SW480 (cell line): ENCODE data around the gene MLXIP.
"Not testable (repeated sequence)": the region's sequence is repeated elsewhere in the genome, so short reads cannot be mapped to it uniquely, and the experiment has no call there.

Experiments
- DNase-seq: peaks from one replicate; pipeline ENCODE4 v3.0.0-alpha.2; 2016; ENCODE audit warnings: low spot score

MLXIP gene

DNA sequence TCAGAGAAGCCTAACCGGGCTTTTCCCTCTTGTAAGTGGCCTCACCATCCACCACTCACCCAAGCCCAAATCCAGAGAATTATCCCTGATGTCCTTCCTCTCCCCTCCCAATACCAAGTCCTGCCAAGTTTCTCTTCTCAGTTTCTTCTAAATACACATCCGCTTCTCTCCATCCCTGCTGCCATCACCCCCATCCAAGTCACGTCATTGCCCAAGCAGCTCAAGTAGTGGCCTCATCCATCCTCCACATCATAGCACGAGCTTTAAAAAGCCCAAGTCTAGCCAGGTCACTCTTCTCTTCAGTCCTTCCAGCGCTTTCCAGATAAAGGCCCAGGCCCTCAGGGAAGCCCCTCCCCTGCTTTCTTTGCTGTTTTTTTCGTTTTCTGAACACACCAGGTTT, 70.1 kb downstream of the MLXIP start:
- DNase-seq = no peak

DNA sequence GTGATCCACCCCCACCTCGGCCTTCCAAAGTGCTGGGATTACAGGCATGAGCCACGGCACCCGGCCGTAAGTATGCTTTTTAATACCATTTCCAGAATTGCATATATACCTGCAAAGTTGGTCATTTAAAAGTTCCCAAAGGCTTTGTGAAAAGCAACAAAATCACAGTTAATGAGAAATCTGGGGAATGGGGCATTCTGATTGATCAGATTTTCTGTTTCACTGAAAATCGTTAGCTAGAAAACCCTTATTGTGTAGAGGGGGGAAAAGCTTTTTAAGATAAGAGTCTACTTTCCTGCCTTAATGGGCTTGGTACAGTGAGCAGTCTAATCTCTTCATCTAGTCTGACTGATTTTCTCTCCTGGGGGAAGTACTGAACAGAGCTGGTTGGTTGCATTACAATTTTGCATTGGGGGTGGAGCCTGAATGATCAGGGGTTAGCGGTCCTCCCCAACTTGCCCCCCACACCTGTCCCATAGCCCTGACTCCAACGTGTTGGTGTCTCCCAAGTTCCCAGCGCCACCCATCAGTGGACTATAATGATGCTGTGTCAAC, 71.6 kb downstream of the MLXIP start:
- DNase-seq = no peak

DNA sequence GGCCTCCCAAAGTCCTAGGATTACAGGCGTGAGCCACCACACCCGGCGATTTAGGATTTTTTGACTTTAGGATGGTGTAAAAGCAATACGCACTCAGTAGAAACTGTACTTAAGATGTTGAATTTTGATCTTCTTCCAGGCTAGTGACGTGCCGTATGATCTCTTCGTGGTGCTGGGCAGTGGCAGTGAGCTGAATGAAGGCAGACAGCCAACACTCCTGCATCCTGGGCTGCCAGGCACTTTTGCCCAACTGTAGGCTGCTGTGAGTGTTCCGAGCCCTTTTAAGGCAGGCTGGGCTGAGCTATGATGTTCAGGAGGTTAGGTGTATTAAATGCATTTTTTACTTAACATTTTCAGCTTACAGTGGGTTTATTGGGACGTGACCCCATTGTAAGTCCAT, 74.2 kb downstream of the MLXIP start:
- no peak for DNase-seq

DNA sequence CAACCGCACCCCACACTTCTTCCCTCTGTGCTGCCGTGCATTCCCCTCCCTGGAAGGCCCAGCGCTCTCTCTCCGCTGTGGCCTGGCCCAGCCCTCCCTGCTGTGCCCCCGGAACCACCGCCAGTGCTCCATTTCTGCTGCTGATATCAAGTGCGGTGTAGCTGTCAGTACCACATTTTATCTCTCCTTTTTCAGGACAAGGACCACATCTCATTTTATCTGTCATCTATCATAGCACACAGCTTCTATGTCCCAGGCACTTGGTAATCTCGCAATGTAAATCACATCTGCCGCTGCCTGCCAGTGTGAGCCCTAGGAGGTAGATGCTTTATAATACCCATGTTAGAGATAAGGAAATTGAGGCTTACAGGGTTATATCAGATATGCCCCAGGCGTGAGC, 77.1 kb downstream of the MLXIP start:
- DNase-seq = no peak

DNA sequence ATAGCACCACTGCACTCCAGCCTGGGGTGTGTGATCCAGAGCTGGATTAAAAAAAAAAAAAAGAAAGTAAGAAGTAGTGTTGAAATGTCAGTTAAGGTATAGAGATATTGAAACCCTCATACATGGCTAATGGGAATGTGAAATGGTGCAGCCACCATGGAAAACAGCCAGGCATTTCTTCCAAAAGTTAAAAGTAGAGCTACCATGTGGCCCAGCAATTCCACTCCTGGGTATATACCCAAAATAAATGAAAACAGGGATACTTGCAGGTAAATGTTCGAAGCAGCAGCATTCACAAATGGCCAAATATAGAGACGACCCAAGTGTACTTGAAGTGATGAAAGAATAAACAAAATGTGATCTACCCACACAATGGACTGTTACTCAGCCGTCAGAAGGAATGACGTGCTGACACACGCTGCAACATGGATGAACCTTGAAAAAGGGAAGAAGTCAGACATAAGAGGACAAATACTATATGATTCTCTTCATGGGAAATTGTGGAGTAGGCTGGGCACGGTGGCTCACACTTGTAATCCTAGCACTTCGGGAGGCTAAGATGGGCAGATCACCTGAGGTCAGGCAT, 80.2 kb downstream of the MLXIP start:
- DNase-seq = no peak

DNA sequence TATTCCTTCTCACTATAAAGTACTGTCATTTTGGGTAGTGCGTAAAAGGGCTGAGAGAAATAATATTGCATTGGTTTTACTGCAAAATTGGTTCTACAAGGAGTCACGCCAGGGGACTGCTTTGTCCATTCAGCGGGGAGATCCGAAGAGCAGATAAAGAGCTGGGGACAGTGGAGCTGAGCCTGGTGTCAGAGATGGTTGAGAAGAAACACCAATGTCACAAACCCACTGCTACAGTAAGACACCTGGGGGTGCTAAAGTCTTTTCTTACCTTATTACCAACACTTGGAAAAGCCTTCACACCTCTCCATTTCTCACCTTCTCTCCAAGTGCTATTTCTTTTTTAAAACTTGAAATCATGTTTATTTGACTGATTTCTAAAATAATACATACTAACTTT, 81.3 kb downstream of the MLXIP start:
- peak; percentile 10 for DNase-seq

DNA sequence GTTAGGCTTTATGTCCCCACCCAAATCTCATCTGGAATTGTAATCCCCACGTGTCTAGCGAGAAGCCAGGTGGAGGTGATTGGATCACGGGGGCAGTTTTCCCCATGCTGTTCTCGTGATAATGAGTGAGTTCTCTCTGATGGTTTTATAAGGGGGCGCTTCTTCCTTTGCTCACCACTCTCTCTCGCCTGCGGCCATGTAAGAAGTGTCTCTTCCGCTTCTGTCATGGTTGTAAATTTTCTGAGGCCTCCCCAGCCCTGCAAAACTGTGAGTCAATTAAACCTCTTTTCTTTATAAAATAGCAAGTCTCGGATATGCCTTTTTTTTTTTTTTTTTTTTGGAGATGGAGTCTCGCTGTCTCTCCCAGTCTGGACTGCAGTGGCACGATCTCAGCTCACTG, 82.2 kb downstream of the MLXIP start:
- no peak for DNase-seq

DNA sequence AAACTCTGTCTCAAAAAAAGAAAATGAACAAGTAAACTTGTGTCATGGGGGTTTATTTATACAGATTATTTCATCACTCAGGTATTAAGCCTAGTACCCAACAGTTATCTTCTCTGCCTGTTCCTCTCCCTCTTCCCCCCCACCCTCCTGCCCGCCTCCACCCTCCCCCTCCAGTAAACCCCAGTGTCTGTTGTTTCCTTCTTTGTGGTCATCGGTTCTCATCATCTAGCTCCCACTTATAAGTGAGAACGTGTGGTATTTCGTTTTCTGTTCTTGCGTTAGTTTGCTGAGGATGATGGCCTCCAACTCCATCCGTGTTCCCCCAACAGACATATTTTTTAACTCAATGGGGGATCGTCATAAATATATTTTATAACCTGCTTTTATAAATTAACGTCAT, 83.1 kb downstream of the MLXIP start:
- DNase-seq = no peak

DNA sequence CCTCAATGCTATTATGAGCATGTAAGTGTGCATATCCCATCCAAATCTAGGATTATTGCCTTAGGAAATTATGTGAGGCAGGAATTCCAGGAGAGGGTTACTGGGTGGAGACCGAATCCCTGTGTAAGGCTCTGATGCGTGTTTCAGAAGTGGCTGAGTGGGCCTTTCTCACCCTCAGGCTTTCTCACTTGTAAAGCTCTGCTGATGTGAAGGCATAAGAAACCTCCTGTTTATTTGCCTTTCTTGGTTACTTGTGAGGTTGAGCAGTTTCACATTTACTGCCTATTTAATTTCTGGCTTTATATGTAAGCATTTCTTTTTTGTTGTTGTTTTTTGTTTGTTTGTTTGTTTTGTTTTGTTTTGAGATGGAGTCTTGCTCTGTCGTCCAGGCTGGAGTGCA, 84.4 kb downstream of the MLXIP start:
- no peak for DNase-seq

DNA sequence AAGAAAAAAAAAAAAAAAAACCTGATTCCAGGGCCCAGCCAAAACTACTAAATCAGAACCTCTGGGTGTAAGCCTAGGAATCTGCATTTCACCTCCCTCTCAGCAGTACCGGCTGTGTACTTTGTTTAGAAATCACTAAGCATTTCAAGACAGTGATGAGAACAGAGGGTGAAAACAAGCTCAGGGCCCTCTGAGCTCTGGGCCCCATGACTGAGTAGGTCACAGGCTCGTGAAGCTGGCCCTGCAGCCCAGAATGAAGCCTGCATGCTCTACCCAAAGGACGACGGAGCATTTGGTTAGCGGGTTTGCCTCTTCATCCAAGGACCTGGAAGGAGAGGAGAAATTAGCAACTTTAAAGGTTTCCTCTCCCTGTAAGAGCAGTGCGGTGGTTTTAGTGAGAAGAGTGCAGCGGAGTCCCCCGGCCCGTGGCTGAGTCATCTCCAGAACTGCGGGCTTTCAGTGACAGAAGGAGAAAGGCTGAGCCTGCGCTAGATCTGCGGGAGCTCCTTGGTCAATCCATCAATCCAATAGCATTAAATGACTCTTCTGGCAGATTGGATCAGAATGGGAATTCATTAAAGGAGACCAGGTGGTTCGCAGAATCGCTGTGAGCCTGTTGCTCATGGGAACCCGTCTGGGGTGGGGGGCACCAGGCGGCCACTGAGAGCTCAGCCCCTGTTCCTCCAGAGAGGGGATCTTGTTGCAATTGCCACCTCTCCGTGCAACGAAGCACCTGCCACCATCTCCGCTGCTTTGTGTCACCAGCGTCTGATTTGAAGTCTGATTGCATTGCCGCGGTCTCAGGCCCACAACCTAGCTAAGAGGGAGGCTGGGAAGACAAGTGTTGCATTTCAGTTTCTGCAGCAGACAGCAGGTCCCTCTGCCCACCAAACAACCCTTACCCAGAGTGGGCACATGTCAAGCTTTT, 88.1 kb downstream of the MLXIP start:
- no peak for DNase-seq

DNA sequence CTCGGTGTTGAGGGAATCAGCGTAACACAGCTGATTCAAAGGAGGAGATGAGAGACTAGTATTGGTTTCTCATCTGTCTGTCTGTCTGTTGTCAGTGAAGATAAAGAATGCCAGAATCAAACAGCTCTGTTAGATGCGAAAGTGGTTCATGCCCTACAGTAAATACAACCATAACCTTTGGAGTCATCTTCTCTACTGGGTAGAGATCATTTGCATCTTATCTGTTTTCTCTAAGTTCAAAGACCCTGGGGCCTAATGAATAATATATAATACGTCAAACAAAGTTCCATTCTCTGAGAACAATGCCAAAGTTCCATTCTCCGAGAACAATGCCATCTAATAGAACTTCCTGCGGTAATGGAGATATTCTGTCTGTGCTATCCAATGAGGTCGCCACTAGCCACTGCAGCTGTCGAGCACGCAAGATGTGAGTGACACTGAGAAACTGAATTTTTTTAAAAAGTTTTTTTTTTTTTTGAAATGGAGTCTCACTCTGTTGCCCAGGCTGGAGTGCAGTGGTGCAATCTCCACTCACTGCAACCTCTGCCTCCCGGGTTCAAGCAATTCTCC, 88.9 kb downstream of the MLXIP start:
- DNase-seq = no peak

DNA sequence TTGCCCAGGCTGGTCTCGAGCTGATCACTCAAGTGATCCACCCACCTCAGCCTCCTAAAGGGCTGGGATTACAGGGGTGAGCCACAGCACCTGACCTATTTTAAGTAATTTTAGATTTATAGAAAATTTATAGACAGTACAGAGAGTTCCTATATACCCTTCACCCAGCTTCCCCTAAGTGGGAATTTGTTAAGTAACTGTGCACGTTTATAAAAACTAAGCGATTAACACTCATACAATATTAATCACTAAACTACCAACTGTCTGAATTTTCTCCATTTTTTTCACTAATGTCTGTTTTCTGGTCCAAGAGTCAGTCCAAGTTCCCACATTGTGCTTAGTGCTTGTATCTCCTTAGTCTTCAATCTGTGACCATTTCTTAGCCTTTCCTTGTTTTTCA, 89.9 kb downstream of the MLXIP start:
- no peak for DNase-seq

DNA sequence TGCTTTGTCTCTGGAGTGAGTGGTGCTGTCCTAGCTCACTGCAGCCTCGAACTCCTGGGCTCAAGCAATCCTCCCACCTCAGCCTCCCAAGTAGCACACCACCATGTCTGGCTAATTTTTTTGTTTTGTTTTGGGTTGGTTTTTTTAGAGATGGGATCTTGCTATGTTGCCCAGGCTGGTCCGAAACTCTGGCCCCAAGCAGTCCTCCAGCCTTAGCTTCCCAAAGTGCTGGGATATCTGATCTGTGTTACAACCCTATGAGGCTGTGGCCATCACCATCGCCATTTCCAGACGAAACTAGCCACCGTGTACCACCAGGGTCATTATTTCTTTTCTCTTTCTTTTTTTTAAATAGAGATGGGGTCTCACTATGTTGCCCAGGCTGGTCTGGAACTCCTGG, 92.8 kb downstream of the MLXIP start:
- DNase-seq = no peak

DNA sequence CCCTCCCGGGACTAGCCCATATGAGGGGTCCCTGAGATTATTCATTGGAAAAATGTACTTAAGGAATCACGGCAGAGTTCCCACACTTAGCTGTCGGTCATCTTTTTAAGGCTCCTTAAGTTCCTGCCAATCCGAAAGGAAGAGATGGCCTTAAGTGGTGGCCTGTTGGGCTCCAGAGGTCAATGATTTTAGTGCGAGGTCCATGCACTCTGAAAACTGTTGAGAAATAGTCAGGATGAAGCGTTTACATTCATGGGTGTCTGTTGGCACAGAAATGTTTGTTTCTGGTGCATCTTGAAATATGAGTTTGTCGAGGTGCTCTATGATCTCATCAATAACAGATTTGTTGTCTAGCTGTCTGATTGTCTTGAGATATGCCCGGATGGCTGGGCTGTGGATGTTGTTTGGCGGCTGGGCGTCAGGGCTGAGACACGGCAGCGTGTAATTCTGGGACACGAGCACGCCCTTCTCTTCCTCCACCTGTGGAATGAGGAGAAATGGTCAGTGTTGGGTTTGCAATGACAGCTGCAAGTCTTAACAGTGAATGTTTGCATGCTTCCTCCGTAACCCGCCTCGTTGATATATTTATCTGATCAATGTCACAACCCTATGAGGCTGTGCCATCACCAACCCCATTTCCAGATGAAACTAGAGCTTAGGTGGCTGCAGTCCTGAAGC, 93.8 kb downstream of the MLXIP start:
- DNase-seq = no peak

DNA sequence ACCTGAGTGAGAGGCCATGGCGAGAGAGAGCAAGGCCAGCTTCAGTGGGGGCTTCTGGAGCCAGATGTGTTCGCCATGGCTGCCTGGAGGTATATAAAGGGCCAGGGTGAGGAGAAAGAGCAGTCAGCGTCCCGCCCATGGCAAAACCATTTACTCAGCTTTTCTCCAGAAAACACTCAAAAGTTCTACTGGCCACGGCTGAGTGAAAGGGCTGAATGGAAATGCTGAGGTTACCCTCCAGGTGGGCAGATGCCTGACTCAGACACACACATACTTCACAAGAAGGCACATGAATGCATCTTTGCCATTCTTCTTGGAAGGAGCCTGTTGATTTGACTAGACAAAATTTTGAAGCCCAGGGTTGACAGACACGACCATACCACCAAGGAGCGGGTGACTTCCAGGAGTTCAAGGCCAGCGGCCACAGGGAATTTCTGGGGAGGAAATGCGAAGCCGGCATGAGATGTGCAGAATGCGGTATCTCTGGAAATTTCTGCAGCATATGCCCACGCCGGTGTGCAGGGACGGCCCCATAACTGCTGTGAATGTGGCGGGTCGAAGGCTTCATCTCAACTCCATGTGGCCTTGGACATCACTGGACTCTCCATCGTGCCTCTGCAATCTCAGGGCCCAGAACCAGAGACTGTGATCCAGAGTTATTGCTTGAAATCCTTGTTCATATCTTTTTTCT, 95.7 kb downstream of the MLXIP start, which contains the start of gene IL31:
TSS of gene IL31 (minus strand) at position 67 of the 691 bp plus-strand sequence. CDS start at position 18, 49 bp downstream.
- no peak for DNase-seq

DNA sequence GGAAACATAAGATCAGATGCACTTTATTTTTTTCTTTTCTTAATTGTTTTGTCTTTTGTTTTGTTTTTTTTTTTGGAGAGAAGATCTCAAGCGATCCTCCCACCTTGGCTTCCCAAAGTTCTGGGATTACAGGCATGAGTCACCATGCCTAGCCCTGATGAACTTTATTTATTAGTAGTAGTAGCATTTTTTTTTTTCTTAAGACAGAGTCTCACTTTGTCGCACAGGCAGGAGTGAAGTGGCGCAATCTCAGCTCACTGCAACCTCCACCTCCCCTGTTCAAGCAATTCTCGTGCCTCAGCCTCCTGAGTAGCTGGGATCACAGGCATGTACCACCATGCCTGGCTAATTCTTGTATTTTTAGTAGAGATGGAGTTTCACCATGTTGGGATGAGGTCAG, 97.9 kb downstream of the MLXIP start:
- DNase-seq = not testable (repeated sequence)

DNA sequence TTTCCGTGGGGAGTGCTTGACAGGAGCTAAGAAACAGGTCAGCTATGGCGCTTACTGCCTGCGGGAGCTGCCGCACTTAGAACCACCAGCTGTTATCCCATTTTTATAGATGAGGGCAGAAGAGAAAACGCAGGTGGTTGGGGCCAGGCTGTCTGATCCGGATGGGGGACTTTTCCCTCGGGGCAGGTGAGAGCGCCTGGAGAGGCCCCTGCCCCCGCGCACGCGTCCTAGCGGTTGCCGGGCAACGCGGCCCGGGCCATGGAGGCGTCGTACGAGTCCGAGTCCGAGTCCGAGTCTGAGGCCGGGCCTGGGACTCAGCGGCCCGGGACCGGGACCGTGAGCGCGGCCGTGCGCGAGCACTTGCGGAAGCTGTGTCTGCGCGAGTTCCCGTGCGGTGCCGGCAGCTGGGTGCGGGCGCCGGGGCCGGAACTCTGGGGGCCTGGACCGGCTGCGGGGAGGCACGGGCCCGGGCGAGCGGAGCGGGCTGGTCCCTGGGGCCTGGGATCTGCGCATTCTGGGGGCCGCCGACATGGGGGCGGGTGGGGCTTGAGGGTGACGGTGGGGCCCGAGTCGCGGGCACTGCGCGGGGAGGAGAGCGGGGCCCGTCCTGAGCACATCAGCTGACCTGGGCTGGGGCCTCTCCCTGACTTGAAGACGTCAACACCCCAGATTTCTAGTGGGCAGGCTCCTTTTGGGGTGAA, 104.5 kb downstream of the MLXIP start, which contains the start of gene LRRC43:
TSS of gene LRRC43 (plus strand) at position 237 of the 701 bp plus-strand sequence. CDS start at position 259, 22 bp downstream.
- DNase-seq = peak; percentile 42

DNA sequence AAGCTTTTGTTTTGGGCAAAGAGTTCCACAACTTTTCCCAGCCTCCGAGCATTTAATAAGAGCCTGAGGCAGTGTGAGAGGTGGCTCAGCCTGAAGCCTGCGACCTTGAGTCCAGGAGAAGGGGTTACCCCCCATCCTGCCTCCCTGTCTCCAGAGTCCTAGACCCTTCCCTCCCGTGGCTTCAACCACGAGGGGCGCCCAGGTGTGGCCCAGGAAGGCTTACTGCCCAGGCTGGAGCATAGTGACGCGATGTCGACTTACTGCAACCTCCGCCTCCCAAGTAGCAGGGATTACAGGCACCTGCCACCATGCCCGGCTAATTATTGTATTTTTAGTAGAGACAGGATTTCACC, 105.0 kb downstream of the MLXIP start:
- DNase-seq = no peak

DNA sequence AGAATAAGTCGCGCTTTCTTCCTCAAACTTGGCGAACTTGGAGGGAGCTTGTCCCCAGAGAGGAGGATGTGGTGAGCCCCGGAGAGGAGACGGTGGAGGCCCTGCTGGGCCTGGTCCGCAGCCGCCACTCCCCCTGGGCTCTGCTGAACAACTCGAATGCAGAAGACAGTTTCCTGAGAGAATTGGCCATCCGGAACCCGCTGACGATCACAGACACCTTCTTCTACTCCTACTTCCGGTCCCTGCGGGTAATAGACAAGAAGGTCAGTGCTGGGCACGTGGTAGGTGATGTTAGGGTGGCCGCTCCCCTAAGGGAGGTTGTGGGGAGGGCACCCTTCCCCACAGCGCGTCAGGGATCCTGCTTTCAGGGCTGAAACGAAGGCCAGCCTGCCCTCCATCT, 106.0 kb downstream of the MLXIP start:
- DNase-seq = no peak

DNA sequence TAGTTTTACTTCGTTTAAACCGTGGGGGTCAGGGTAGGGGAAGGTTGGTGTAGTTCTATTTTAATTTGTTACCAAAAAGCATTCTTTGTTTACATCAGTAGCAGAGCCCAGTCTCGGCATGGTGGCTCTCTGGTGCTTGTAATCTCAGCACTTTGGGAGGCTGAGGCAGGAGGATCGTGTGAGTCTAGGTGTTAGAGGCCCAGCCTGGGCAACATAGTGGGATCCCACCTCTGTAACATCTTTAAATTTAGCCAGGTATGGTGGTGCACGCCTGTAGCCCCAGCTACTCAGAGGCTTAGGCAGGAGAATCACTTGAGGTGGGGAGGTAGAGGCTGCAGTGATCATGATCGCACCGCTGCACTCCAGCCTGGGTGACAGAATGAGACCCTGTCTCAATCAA, 106.5 kb downstream of the MLXIP start:
- DNase-seq = no peak

DNA sequence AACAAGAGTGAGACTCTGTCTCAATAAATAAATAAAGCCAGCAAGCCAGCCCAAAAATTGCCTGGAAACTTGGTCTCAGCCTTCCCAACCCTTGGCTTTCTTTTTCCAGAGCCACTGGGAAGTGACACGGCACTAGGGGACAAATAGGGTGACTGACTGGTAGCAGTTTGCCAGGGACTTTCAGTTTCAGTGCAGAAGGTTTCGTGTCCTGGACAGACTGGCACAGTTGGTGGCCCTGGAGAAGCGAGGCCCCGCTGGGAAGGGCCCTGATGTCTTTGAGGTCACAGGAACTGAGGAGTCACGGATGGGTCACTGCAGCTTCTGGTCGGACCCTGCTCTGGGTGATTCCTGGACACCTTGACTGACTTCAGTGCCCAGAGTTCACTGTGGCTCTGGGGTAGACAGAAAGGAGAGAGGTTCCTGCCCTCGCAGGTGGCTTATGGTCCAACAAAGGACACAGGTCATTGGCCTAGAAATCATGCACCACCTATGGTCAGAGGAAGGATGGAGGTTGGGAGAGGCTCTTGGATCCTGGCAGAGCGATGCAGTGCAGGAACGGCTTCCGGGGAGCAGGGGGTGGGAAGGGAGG, 107.0 kb downstream of the MLXIP start:
- no peak for DNase-seq
